Measurements from ENCODE around the gene PF4V1. TPM values are rescaled to one million over a fixed set of nuclear protein-coding genes. Genes with fewer than 3 reads are reported as not detected.
"Not testable (repeated sequence)": the region's sequence is repeated elsewhere in the genome, so short reads cannot be mapped to it uniquely, and the experiment has no call there.

The PF4V1 gene
- total RNA-seq, 1 donor from 2014 or later, result not detected

DNA sequence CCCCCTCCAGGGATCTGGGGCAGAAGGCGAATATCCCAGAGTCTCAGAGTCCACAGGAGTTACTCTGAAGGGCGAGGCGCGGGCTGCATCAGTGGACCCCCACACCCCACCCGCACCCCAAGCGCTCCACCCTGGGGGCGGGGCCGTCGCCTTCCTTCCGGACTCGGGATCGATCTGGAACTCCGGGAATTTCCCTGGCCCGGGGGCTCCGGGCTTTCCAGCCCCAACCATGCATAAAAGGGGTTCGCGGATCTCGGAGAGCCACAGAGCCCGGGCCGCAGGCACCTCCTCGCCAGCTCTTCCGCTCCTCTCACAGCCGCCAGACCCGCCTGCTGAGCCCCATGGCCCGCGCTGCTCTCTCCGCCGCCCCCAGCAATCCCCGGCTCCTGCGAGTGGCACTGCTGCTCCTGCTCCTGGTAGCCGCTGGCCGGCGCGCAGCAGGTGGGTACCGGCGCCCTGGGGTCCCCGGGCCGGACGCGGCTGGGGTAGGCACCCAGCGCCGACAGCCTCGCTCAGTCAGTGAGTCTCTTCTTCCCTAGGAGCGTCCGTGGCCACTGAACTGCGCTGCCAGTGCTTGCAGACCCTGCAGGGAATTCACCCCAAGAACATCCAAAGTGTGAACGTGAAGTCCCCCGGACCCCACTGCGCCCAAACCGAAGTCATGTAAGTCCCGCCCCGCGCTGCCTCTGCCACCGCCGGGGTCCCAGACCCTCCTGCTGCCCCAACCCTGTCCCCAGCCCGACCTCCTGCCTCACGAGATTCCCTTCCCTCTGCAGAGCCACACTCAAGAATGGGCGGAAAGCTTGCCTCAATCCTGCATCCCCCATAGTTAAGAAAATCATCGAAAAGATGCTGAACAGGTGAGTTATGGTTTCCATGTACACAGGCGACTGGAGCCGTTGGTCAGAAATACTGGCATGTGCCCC lies 16.3 kb downstream of the PF4V1 start, which contains the start of gene CXCL1:
Gene CXCL1, plus strand, starts transcription at position 264 of the 926 bp plus-strand sequence. Its CDS starts 78 bp downstream, at position 342.
- DNase-seq (ENCODE audit: low spot score), result no peak

DNA sequence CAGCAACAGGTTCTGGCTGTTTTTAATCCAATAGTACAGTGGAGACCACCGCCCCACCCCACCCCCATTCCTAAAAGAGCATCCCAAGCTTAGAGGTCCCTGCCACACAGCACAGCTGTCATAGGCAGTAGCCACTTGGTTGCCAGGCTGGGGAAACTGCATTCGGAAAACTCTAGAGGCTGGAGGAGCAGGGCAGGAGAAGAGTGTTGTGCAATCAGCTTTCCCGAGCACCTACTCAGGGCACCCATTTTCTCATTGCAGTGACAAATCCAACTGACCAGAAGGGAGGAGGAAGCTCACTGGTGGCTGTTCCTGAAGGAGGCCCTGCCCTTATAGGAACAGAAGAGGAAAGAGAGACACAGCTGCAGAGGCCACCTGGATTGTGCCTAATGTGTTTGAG lies 17.2 kb downstream of the PF4V1 start:
- no peak for DNase-seq (ENCODE audit: low spot score)

DNA sequence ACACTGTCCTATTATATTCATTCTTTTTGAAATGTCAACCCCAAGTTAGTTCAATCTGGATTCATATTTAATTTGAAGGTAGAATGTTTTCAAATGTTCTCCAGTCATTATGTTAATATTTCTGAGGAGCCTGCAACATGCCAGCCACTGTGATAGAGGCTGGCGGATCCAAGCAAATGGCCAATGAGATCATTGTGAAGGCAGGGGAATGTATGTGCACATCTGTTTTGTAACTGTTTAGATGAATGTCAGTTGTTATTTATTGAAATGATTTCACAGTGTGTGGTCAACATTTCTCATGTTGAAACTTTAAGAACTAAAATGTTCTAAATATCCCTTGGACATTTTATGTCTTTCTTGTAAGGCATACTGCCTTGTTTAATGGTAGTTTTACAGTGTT lies 17.7 kb downstream of the PF4V1 start:
- DNase-seq (ENCODE audit: low spot score), result no peak

DNA sequence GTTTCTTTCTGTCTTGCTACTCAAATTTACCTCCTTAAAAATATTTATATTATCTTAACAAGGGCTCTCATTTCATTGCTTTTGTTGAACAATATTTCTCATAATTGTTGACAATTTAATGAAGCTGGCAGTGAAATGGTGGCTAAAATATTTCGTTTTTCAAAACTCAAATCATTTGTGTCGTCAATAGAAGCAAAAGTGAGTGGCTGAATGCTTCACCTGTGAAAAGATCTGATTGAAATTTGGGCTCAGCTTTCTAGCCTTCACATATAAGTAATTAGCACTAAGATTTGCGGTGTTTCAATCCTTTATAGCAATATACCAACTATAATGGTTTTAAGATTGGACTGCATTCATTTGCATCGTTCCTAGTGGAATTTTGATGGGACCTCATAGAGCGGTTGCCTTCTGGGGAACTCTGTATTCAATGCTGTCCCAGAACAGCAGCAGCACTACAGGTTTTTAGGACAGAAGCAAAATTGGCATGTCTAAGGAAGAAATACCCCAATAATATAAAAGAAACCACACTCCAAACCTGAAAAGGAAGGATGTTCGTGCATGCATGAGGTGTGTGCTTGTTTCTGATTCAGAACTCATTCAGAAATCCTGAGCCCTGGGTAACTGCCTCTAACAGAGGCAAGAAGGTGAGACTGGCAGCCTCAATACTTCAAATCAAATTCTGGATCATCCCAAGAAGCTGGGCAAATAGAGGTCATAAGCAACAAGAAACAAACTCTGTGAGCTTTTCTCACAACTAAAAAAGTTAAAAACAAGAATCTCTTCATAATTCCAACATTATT lies 18.6 kb downstream of the PF4V1 start:
- no peak for DNase-seq (ENCODE audit: low spot score)

DNA sequence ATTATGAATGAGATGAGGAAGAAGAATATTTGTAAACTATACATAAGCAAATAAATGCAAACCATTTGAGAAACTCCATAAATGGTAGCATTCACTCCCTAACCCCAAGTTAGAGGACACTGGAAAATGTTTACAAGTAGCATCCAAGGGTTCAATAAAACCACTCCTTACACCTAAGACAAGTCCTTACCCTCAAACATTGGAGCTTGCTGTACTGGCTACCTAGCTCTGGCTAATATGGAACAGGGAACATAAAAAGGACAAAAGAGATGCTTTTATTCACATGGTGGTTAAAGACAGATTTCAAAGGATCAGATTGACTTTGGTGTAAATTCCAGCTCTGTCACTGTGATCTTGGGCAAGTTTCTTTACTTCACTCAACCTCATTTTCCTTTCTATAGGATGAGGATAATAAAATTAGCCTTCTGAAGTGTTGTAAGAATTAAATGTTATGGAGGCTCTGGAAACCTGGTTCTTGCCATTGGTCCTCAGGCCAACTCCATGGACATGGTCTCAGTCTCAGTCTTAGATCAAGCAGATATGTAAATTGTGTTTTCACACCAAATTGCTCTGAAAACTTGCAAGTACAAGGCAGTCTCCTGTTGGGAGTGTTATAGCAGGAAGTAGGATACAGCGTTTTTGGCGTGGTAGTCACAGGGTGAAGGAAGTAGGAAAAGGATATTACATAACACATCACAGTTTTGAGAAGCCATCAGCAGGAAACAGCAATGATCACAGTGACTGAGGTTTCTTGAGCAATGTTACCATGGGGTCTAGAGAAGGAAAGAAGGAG lies 19.4 kb downstream of the PF4V1 start:
- no peak for DNase-seq (ENCODE audit: low spot score)

DNA sequence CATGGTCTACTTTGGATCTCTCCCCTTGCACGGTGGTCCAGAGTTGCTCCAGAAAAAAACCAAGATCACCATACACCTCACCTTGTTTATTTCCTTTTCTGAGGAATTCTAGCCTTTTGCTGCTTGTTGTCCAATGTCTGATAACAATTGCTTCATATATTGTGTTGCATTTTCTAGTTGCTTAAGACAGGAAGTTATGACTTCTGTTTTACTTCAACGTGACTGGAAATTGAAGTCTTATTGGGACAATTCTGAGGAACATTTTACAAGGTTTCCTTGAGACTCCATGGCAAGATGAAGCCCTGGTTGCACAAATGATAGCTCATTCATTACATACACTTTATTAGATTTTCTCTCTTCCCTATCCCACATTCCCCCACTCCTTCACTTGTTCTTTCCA lies 21.3 kb downstream of the PF4V1 start:
- DNase-seq (ENCODE audit: low spot score), result no peak

DNA sequence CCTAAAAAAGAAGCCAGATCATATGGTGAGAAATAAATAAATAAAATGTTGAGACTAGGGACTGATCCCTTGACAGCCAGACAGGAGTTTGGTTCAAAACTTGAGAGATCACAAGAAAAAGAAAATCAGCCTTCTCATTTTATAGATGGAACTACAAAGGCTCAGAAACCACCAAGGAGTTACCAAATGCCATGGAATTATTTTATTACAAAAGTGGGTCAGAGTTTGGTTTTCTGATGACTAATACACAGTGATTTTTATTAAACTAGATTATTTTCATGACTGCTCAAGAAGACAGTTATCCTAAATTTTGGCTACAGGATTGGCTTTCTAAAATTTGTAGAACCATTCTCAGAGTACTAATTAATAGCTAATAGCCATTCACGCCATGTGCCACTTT lies 22.3 kb downstream of the PF4V1 start:
- no peak for DNase-seq (ENCODE audit: low spot score)

DNA sequence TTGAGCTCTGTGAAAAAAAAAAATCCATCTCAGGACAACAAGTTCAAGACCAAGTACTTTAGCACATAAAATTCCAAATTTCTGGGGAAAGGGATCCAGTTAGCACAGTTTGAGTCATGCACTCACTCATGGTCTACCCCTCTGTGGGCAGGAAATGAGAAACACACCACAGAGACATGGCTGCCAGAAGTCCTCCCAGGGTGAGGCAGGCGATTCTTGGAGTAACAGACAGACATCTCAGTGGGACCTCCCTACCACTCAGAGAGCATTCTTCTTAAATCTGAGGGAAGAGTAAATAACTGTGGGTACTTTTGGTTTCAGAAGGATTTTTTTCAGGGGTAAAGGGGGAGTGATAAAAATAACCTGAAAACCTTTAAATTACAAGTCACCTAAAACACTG lies 30.2 kb downstream of the PF4V1 start:
- DNase-seq (ENCODE audit: low spot score), result no peak

DNA sequence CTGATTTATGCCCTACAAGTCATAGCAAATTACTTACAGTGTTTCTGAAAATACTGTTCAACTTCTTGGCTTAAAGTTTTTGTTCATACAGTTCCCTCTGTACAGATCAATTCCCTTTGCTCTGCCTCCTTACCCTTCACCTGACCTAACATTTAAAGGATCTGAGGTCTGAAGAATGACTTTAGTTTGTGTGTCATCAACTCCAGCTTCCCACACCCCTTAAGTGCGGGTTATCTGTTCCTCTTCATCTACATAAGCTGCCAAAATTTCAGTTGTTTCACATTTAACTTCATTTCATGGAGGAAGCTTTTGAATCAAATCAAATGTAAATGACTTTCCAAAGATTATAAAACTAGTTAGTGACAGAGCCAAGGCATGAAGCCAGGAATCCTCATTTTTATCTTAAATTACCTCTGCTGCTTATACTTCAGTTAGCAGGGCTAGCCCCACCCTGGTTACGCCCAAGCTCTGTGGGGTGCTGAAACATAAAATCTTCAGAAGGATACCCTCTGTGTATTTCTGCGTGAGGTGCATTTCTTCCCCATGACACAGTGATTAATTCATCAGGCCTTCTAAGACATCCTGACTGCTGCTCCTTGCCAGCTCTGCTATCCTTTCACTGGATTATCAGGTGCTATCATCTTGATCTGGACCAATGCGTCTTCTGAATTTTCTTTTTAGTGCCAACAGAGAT lies 32.6 kb downstream of the PF4V1 start:
- DNase-seq (ENCODE audit: low spot score), result no peak

DNA sequence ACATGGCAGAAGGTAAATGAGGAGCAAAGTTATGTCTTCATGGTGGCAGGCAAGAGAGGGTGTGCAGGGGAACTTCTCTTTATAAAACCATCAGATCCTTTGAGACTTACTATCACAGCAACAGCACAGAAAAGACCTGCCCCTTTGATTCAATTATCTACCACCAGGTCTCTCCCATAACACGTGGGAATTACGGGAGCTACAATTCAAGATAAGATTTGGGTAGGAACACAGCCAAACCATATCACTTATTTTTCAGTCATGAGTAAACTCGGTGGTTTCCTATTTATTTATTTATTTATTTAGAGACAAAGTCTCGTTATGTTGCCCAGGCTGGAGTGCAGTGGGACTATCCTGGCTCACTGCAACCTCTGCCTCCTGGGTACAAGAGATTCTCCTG lies 38.2 kb downstream of the PF4V1 start:
- no peak for DNase-seq (ENCODE audit: low spot score)

DNA sequence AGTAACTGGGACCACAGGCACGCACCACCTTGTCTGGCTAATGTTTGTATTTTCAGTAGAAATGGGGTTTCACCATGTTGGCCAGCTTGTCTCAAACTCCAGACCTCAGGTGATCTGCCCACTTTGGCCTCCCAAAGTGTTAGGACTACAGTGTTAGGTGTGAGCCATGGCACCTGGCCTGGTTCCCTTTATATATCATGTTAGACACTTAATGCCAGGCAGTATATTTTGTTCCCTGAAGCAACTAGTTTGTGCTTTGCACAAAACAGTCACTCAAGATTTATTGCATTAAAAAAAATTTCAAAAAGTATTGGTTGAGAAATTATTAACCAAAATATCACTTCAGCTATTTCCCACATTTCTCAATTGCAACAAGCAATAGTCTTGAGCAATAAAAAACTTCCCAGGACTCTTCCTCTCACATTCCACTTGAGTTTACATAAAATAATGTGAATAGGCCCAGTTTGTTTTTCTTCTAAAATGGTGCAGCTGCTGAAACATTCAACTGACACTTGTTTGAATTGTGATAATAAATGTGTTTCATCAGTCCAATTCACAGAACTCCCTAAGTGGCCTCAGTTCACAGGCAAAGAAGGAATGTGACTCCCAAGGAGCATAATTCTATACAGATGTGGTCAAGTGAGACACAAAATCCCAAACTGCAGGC lies 38.8 kb downstream of the PF4V1 start:
- no peak for DNase-seq (ENCODE audit: low spot score)

DNA sequence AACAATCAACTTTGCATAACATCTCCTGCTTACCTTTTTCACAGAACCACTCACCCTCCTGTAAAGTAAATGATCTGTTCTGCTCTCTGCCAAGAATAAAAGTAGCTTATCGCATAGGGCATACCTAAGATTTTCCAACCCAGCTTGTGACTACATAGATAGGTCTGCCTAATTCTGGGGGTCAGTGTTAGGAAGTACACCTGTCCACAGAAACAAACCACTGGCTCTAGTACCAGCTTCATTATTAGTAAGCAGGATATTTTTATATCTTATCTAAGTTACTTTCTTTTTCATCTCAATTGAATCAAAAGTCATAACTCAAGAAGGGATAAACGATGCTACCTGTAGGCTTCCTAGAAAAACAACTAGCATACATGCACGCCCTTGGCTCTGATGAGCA lies 39.9 kb downstream of the PF4V1 start:
- DNase-seq (ENCODE audit: low spot score), result no peak

DNA sequence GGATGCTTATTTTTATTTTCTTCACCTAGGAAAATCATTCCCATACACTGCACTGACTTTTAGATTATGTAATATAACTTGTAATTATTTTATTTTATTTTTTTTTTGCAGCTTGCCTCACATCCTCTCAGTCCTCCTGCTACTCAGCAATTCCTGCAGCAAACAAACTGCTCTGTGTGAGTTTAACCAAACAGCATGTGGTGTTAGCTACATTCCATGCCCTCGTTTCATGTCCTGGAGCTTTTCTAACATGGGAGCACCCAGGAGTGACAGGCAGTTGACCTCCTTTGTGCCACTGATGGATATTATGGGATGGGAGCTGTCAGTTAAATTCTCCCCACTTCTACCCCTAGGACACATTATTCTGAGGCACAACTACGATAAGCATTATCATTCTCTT lies 40.9 kb downstream of the PF4V1 start:
- DNase-seq (ENCODE audit: low spot score), result no peak

DNA sequence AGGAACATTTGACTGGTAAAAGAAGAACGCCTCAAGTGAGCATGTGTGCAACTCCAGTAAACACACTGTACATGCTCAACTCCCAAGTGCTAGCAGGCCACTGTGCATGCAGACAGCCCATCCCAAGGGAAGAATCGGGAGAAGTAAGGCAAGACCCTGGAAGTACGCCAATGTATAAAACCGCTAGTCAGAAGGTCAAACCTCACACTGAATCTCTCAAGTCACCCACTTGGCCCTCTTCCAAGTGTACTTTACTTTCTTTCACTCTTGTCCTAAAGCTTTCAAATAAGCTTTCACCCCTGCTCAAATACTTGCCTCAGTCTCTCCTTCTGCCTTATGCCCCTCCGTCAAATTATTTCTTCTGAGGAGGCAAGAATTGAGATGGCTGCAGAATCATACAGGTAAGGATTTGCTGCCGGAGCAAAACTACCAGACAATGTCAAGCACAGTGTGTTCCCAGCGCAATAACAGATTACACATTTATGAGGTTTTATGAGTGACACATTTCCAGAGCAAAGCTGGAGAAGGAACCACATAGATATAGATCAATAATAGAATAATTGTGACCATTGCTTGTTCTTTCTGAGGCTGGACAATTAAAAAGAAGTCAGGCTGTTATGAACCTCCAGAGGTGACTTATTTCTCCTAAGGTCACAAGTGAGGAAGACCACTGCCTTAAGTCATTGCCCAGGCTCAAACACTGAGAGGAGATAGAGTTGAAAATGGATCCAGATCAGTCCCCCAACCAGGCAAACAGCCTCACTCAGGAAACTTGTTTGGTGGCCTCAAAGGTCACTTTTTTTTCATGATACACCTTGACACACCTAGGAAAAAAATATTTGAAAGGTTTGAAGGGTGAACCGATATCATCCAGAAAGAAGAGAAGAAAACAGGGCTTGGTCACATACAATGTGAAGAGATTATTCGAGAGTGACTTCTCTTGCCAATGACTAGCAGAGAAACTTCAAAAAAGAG lies 42.4 kb downstream of the PF4V1 start:
- DNase-seq (ENCODE audit: low spot score), result no peak

DNA sequence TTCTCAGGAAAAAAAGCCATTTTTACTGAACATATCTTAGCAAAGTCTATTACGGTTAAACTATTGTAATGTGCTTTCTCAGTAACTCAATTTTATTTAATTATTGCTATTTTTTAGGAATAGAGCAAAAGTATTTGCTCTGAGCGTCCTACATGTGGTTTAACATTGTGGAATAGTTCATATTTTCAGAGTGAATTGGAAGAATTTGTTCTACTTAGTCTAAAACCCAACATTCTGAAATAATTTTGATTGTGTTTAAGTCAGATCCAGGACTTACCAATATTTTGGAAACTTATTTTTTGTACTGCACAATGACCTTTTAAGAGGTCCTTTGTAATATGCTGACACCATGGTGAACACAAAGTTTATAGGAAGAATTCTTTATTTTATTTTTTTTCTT lies 43.3 kb downstream of the PF4V1 start:
- no peak for DNase-seq (ENCODE audit: low spot score)

DNA sequence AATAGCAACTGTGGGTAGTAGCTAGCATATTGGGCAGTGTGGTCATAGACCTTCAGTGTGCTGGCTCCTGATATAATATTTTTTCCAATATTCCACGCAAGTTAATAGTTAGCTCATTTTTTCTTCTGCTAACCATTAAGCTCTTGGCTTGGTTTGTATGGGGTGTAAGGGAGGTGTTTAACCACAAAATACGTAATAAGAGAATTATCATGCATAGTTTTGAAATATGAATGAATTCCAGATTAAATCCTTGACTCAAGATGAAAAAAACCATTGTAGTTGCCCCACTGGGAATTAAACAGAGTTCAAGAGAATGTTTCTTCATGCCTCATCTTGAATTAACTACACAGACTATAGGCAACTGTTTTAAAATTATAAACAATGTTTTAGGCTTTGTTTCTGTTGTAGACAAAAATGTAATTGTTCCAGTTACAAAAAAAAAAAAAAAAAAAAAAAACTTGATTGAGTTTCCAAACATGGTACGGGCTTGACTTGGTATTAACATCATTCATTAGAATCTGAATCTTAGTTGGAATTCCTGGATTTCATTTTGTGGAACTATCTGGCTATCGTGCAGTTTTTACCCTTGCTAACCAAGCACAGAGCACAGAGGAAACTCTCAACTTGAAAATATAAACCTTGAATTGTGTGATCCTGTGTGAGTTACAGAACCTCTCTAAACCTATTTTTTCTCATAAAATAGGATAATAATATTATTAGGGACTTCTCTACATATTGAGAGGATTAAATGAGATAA lies 44.5 kb downstream of the PF4V1 start:
- DNase-seq (ENCODE audit: low spot score), result no peak

DNA sequence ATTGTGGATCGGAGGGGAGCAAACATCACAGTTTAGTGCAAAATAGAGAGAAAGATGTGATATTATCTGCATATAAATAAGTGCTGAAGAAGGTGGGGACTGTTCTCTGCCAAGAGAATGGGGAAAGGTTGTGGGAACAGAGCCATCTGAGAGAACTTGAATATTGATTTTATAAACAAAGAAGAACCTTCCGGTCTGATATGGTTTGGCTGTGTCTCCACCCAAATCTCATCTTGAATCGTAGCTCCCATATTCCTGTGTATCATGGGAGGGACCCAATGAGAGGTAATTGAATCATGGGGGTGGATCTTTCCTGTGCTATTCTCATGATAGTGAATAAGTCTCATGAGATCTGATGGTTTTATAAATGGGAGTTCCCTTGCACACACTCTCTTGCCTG lies 46.2 kb downstream of the PF4V1 start:
- DNase-seq (ENCODE audit: low spot score), result not testable (repeated sequence)

DNA sequence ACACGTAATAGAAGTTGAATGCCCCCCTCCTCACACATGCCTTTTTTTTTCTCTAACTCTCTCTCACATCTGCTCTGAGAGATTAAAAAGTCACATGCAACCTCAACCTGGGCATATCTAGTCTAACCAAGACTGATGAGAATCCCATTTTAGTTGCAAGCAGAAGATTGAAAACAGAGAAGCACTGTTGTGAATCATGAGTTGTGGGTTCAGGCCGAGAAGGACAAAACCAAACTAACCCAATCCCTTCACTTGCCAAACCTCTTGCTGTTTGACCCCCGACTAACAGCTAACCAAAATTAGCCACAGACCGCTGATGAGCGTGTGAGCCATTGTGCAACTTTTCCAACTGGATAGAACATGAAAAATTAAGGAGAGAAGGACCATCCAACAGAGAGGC lies 47.9 kb downstream of the PF4V1 start:
- no peak for DNase-seq (ENCODE audit: low spot score)
